ENCODE results near the gene UBASH3A.

The UBASH3A gene

DNA sequence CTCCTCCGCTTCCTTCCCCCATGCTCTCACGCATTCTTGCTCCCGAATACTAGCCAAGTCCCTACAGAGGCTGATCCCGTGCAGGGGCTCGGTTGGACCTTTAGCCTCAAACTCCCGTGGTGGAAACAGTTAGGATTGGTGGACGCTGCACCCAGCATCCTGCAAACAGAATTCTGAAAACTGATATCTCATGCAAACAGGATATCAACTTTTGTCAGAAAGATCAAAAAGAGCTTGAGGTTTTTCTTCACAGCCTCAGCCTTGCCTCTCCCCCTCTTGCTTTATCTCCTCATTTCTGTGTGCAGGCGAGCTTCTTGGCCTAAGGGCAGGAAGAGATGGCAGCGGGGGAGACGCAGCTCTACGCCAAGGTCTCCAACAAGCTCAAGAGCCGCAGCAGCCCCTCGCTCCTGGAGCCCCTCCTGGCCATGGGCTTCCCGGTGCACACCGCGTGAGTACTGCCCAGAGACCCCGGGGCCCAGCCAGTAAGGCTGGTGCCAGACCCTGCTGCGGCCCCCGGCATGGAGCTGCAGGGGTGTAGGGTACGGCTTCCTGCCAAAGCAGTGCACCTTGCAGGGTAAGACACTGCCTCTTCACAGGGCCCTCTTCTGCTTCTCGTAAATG lies at the start of gene UBASH3A:
Gene UBASH3A, plus strand, starts transcription at position 292 of the 621 bp plus-strand sequence. Its CDS starts 44 bp downstream, at position 336.
- no peaks in the 10 kb centered on the region for H3K27me3 ChIP-seq (ENCODE audit: control insufficient read depth, insufficient read depth, low read length)
- no peaks in the 10 kb centered on the region for H3K36me3 ChIP-seq (ENCODE audit: control insufficient read depth, insufficient read depth, low read length)
- no peak within 1 kb of the TSS for H3K9ac ChIP-seq (ENCODE audit: low read length)
- peak within 1 kb of the TSS; percentile 21 for H3K4me3 ChIP-seq (ENCODE audit: low read length)
- no peaks in the 10 kb centered on the region for H3K4me1 ChIP-seq (ENCODE audit: control insufficient read depth, insufficient read depth, low read length)
- no peak within 1 kb of the TSS for H3K27ac ChIP-seq (ENCODE audit: low read depth, low read length)

DNA sequence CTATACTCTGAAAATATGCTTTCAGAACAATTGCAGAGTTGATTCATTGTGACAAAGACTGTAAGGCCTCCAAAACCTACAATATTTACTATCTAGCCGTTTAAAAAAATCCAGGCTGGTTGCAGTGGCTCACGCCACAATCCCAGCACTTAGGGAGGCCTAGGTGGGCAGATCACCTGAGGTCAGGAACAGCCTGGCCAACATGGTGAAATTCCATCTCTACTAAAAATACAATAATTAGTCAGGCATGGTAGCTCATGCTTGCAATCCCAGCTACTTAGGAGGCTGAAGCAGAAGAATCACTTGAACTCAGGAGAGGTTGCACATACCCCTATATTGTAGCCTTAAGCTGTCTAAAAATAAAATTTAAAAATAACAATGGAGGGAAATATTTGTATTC lies 47.7 kb upstream of the UBASH3A start:
- peaks cover 3% of the 10 kb centered on the region for H3K27me3 ChIP-seq (ENCODE audit: control insufficient read depth, insufficient read depth, low read length)
- no peak overlapping the region for H3K27ac ChIP-seq (ENCODE audit: low read depth, low read length)
- H3K36me3 ChIP-seq (ENCODE audit: control insufficient read depth, insufficient read depth, low read length) = no peaks in the 10 kb centered on the region
- H3K4me3 ChIP-seq (ENCODE audit: low read length) = no peak overlapping the region
- no peaks in the 10 kb centered on the region for H3K4me1 ChIP-seq (ENCODE audit: control insufficient read depth, insufficient read depth, low read length)
- H3K9ac ChIP-seq (ENCODE audit: low read length) = no peak overlapping the region

DNA sequence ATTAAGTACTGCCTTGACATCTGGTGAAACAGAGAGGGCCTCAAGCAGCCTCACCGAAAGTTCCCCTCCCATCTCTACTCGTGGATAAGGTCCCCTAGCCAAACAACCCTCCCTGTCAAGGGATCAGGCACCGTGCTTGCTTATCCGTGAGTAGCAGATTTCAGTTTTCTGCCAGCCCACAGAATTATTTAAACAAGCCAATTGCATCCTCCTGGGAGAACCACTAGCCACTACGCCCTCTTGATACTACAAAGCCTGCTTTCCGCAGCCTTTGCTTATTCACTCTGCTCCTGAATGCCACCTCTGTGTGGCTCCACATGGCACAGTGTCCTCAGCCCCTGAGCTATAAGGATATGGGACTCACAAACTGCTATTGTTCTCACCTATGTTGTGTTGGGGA lies 47.1 kb upstream of the UBASH3A start:
- no peaks in the 10 kb centered on the region for H3K4me1 ChIP-seq (ENCODE audit: control insufficient read depth, insufficient read depth, low read length)
- H3K9ac ChIP-seq (ENCODE audit: low read length) = no peak overlapping the region
- peaks cover 3% of the 10 kb centered on the region for H3K27me3 ChIP-seq (ENCODE audit: control insufficient read depth, insufficient read depth, low read length)
- no peak overlapping the region for H3K27ac ChIP-seq (ENCODE audit: low read depth, low read length)
- H3K36me3 ChIP-seq (ENCODE audit: control insufficient read depth, insufficient read depth, low read length) = no peaks in the 10 kb centered on the region
- H3K4me3 ChIP-seq (ENCODE audit: low read length) = no peak overlapping the region

DNA sequence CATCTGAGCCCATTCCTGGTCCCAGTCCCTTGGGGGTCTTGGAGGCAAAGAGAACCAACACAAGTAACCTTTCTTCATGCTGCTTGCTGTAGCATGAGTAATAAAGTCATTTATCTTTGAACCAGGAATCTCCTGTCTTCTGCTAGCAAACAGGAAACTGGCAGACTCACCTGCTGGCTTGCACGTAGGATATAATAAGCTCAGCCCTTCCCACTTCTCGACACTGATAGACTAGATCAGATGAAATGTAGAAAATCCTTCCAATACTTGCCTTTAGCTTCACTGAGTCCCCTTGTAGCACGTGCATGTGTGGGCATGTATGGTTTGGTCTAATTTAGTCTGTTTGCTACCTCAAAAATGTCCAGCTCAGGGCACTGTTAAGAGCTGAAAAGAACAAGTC lies 46.4 kb upstream of the UBASH3A start:
- no peak overlapping the region for H3K4me3 ChIP-seq (ENCODE audit: low read length)
- H3K36me3 ChIP-seq (ENCODE audit: control insufficient read depth, insufficient read depth, low read length) = no peaks in the 10 kb centered on the region
- no peaks in the 10 kb centered on the region for H3K4me1 ChIP-seq (ENCODE audit: control insufficient read depth, insufficient read depth, low read length)
- H3K27me3 ChIP-seq (ENCODE audit: control insufficient read depth, insufficient read depth, low read length) = peaks cover 3% of the 10 kb centered on the region
- no peak overlapping the region for H3K9ac ChIP-seq (ENCODE audit: low read length)
- no peak overlapping the region for H3K27ac ChIP-seq (ENCODE audit: low read depth, low read length)

DNA sequence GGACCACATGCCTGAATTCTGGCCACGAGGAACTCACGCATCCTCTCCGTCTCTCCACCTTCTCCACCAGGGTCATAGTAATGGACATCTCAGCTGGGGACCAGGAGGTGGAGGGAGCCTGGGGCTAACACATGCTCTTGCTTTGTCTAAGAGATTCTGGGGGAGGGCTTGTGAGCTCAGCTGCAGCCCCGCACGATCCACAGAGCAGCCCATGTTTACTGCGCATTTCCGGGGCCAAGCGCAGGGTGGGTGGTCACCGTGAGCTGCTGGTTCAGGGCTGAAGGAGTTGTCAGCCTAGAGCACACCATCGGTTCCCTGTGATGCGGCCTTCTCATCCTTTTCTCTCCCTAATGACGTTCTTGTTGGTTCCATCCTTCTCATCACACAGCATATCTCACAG lies 45.4 kb upstream of the UBASH3A start:
- H3K36me3 ChIP-seq (ENCODE audit: control insufficient read depth, insufficient read depth, low read length) = no peaks in the 10 kb centered on the region
- H3K9ac ChIP-seq (ENCODE audit: low read length) = no peak overlapping the region
- H3K4me3 ChIP-seq (ENCODE audit: low read length) = no peak overlapping the region
- H3K27me3 ChIP-seq (ENCODE audit: control insufficient read depth, insufficient read depth, low read length) = peaks cover 3% of the 10 kb centered on the region
- H3K4me1 ChIP-seq (ENCODE audit: control insufficient read depth, insufficient read depth, low read length) = no peaks in the 10 kb centered on the region
- H3K27ac ChIP-seq (ENCODE audit: low read depth, low read length) = no peak overlapping the region

GRCh38 chr21:42358937-42359336 lies 44.8 kb upstream of the UBASH3A start:
- Histone ChIP-seq H3K4me3 (ENCODE audit: low read length) (no peak overlapping the region), H3K36me3 (ENCODE audit: control insufficient read depth, insufficient read depth, low read length) (no peaks in the 10 kb centered on the region), H3K9ac (ENCODE audit: low read length) (no peak overlapping the region), H3K4me1 (ENCODE audit: control insufficient read depth, insufficient read depth, low read length) (no peaks in the 10 kb centered on the region), H3K27ac (ENCODE audit: low read depth, low read length) (no peak overlapping the region), H3K27me3 (ENCODE audit: control insufficient read depth, insufficient read depth, low read length) (peaks cover 3% of the 10 kb centered on the region)

DNA sequence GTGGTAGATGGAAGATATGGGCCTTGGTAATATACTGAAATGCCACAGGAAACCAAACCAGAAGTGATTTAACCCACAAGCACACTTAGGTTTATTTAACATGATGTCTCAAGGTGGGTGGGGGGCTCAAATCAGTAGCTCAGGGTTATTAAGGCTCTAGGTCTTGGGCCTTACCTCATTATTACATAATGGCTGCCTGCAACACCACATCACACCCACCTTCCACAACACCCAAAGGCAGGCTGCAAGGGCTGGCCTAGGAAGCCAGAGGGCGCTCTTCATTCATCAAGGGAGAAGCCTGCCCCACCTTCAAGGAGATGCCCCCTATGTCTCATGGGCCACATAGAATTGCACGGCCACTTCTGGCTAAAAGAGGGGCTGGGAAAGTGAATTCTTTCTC lies 43.4 kb upstream of the UBASH3A start:
- Histone ChIP-seq H3K36me3 (ENCODE audit: control insufficient read depth, insufficient read depth, low read length) (no peaks in the 10 kb centered on the region), H3K4me1 (ENCODE audit: control insufficient read depth, insufficient read depth, low read length) (no peaks in the 10 kb centered on the region), H3K4me3 (ENCODE audit: low read length) (no peak overlapping the region), H3K27ac (ENCODE audit: low read depth, low read length) (no peak overlapping the region), H3K9ac (ENCODE audit: low read length) (no peak overlapping the region), H3K27me3 (ENCODE audit: control insufficient read depth, insufficient read depth, low read length) (peaks cover 3% of the 10 kb centered on the region)

GRCh38 chr21:42361286-42361685 lies 42.4 kb upstream of the UBASH3A start:
- H3K27me3 ChIP-seq (ENCODE audit: control insufficient read depth, insufficient read depth, low read length) = peaks cover 3% of the 10 kb centered on the region
- H3K4me3 ChIP-seq (ENCODE audit: low read length) = no peak overlapping the region
- H3K36me3 ChIP-seq (ENCODE audit: control insufficient read depth, insufficient read depth, low read length) = no peaks in the 10 kb centered on the region
- H3K27ac ChIP-seq (ENCODE audit: low read depth, low read length) = no peak overlapping the region
- no peaks in the 10 kb centered on the region for H3K4me1 ChIP-seq (ENCODE audit: control insufficient read depth, insufficient read depth, low read length)
- H3K9ac ChIP-seq (ENCODE audit: low read length) = no peak overlapping the region

DNA sequence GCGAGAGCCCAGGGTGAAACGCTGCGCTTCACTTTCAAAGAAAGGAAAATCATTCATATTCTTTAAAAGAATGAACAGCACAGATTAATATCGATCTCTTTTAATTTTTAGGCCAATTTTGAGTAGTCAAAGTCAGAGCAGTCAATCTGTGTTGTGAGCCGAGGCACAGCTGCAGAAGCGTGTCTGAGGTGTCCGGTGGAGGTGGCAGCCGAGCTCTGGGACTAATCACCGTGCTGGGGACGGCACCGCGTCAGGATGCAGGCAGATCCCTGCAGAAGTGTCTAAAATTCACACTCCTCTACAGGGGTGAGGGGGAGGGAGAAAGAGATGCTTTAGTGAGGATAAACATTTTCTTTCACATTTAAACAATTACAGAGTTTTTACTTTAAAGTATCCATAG lies 41.5 kb upstream of the UBASH3A start:
- peaks cover 3% of the 10 kb centered on the region for H3K27me3 ChIP-seq (ENCODE audit: control insufficient read depth, insufficient read depth, low read length)
- no peak overlapping the region for H3K4me3 ChIP-seq (ENCODE audit: low read length)
- H3K36me3 ChIP-seq (ENCODE audit: control insufficient read depth, insufficient read depth, low read length) = no peaks in the 10 kb centered on the region
- no peaks in the 10 kb centered on the region for H3K4me1 ChIP-seq (ENCODE audit: control insufficient read depth, insufficient read depth, low read length)
- H3K9ac ChIP-seq (ENCODE audit: low read length) = no peak overlapping the region
- H3K27ac ChIP-seq (ENCODE audit: low read depth, low read length) = no peak overlapping the region

GRCh38 chr21:42362700-42363099 lies 41.0 kb upstream of the UBASH3A start:
- Histone ChIP-seq H3K9ac (ENCODE audit: low read length) (no peak overlapping the region), H3K4me3 (ENCODE audit: low read length) (no peak overlapping the region), H3K4me1 (ENCODE audit: control insufficient read depth, insufficient read depth, low read length) (no peaks in the 10 kb centered on the region), H3K36me3 (ENCODE audit: control insufficient read depth, insufficient read depth, low read length) (no peaks in the 10 kb centered on the region), H3K27me3 (ENCODE audit: control insufficient read depth, insufficient read depth, low read length) (peaks cover 3% of the 10 kb centered on the region), H3K27ac (ENCODE audit: low read depth, low read length) (no peak overlapping the region)

DNA sequence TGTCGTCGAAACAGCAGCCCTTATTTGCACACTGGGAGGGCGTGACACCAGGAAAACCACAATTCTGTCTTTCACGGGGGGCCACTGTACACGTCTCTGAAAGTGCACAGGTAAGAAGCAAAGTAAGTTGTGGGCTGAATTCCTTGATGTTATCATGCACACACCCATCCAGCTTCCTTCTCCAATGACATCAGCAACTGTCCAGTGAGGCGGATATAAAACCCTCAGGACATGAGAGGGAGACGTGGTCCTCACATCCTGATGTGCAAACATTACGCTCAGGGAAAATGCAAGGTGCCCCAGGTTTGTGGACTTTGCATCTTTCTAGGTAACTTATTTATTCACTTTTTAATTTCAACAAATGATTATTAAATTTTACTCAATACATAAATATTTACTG lies 40.4 kb upstream of the UBASH3A start:
- H3K36me3 ChIP-seq (ENCODE audit: control insufficient read depth, insufficient read depth, low read length) = no peaks in the 10 kb centered on the region
- peaks cover under 1% of the 10 kb centered on the region for H3K27me3 ChIP-seq (ENCODE audit: control insufficient read depth, insufficient read depth, low read length)
- H3K9ac ChIP-seq (ENCODE audit: low read length) = no peak overlapping the region
- no peak overlapping the region for H3K27ac ChIP-seq (ENCODE audit: low read depth, low read length)
- no peaks in the 10 kb centered on the region for H3K4me1 ChIP-seq (ENCODE audit: control insufficient read depth, insufficient read depth, low read length)
- H3K4me3 ChIP-seq (ENCODE audit: low read length) = no peak overlapping the region

GRCh38 chr21:42364304-42364865 lies 39.3 kb upstream of the UBASH3A start:
- H3K4me3 ChIP-seq (ENCODE audit: low read length) = no peak overlapping the region
- no peaks in the 10 kb centered on the region for H3K36me3 ChIP-seq (ENCODE audit: control insufficient read depth, insufficient read depth, low read length)
- no peak overlapping the region for H3K9ac ChIP-seq (ENCODE audit: low read length)
- no peaks in the 10 kb centered on the region for H3K27me3 ChIP-seq (ENCODE audit: control insufficient read depth, insufficient read depth, low read length)
- H3K27ac ChIP-seq (ENCODE audit: low read depth, low read length) = no peak overlapping the region
- H3K4me1 ChIP-seq (ENCODE audit: control insufficient read depth, insufficient read depth, low read length) = no peaks in the 10 kb centered on the region

GRCh38 chr21:42365770-42366169 lies 37.9 kb upstream of the UBASH3A start:
- Histone ChIP-seq H3K36me3 (ENCODE audit: control insufficient read depth, insufficient read depth, low read length) (no peaks in the 10 kb centered on the region), H3K4me3 (ENCODE audit: low read length) (no peak overlapping the region), H3K27ac (ENCODE audit: low read depth, low read length) (no peak overlapping the region), H3K27me3 (ENCODE audit: control insufficient read depth, insufficient read depth, low read length) (no peaks in the 10 kb centered on the region), H3K4me1 (ENCODE audit: control insufficient read depth, insufficient read depth, low read length) (no peaks in the 10 kb centered on the region), H3K9ac (ENCODE audit: low read length) (no peak overlapping the region)

Measured in rectal smooth muscle tissue (tissue), 1 donor.